NCI-H2196 treated with DMSO at 0.1 percent for 48 hours (cell line): ENCODE results near the gene GBF1.
A peak's percentile ranks its signal among the peaks of the same experiment; 100 is the strongest.
"Not testable (repeated sequence)": the region's sequence is repeated elsewhere in the genome, so short reads cannot be mapped to it uniquely, and the experiment has no call there.

ENCODE experiments used
- DNase-seq: peaks from one replicate; lab custom pipeline; 2025; ENCODE audit not compliant: unreplicated experiment; lab: John Stamatoyannopoulos, UW

The GBF1 gene

GRCh38 chr10:102245082-102245931 lies at the start of gene GBF1:
Gene GBF1 (plus strand): TSS chr10:102245532. CDS start chr10:102258939, 13,407 bp downstream.
- DNase-seq = peak; percentile 91

- DNase-seq = no peak
Measured at GRCh38 chr10:102196893-102197292, 48.4 kb upstream of the GBF1 start.

DNA sequence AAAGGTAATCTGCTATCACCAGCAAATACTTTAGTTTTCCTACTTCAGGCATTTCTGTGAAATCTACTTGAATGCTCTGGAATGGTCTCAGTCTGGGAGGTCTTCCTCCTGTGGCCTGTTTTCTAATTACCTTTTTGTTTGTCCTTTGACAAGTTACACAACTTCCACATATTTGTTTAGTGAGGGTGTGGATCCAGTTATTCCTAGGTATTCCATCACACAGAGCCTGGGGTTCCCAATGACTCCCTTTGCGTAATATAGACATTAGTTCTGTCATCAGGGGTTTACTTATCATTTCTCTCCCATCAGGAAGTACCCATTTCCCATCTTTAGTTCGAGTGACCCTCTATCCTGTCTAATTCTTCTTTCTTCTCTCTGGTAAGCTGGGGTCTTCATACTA lies 47.3 kb upstream of the GBF1 start:
- DNase-seq = no peak

GRCh38 chr10:102200751-102201640 lies 44.3 kb upstream of the GBF1 start:
- no peak for DNase-seq

GRCh38 chr10:102202386-102202785 lies 42.9 kb upstream of the GBF1 start:
- no peak for DNase-seq

DNA sequence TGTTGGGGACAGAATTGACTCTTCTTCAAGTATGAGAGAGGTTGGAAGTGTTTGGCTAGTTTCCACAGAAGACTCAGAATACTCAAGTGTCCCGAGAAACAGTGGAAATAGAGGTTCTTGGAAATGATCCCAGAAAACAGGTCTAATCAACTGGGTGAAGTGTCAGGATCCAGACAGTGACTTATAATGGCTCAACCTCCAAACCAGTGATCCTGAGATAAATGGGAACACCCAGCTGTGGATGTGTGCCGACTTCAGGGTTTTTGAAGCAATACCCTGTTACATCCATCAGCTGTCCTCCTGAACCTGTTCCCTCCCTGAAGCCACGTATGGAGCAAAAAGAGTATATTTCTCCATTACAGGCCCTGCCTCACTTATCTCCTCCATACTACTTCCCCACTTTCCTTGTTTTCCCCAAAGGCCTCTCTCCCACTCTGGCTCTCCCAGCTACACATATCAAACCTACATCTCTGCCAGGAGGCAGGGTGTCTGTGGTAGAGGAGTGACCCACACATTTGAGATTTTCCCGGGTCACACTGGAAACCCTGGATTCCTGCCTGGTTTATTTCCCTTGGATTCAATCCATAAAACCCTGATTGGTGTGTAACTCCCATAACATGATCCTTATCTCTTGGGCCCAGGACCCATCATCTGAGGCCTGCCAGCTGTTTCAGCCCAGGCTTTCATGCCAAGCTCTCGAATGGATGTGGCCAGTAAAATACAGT lies 36.9 kb upstream of the GBF1 start:
- no peak for DNase-seq

DNA sequence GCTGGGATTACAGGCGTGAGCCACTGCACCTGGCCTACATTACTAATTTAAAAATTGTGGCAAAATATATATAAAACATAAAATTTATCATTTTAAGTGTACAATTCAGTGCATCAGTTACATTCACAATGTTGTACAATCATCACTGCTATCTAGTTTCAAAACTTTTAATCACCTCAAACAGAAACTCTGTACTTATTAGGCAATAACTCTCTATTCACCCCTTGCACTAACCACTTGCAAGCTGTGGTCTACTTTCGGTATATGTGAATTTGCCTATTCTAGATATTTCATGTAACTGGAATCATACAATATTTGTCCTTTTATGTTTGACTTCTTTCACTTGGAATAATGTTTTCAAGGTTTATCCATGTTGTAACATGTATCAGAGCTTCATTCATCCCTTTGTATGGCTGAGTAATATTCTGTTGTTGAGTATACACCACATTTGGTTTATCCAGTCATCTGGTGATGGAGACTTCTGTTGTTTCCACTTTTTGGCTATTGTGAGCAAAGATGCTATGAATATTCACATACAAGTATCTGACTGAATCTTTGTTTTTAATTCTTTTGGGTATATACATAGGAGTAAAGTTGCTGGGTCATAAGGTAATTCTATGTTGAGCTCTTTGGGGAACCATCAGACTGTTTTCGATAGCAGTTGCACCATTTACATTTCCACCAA lies 33.6 kb upstream of the GBF1 start:
- DNase-seq = no peak

- DNase-seq = not testable (repeated sequence)
Measured at GRCh38 chr10:102213599-102213998, 31.7 kb upstream of the GBF1 start.

- no peak for DNase-seq
Measured at GRCh38 chr10:102219370-102219769, 26.0 kb upstream of the GBF1 start.

- no peak for DNase-seq
Measured at GRCh38 chr10:102220612-102221011, 24.7 kb upstream of the GBF1 start.

GRCh38 chr10:102222797-102223196 lies 22.5 kb upstream of the GBF1 start:
- no peak for DNase-seq

GRCh38 chr10:102225646-102226541 lies 19.4 kb upstream of the GBF1 start, which contains the start of gene ELOVL3:
Gene ELOVL3 (plus strand): TSS chr10:102226299. CDS start chr10:102226549, 250 bp downstream.
- DNase-seq = peak; percentile 70

DNA sequence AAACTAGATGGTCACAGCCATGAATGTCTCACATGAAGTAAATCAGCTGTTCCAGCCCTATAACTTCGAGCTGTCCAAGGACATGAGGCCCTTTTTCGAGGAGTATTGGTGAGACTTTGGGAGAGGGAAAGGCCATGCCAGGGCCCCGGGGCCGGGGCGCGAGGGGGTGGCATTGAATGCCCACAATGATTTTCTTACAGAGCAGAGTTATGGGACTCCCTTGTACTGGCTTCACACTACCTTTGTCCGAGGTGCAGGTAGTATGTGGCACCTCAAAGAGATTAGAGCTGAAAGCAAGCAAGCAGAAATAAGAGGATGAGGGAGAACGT lies 18.8 kb upstream of the GBF1 start:
- no peak for DNase-seq

DNA sequence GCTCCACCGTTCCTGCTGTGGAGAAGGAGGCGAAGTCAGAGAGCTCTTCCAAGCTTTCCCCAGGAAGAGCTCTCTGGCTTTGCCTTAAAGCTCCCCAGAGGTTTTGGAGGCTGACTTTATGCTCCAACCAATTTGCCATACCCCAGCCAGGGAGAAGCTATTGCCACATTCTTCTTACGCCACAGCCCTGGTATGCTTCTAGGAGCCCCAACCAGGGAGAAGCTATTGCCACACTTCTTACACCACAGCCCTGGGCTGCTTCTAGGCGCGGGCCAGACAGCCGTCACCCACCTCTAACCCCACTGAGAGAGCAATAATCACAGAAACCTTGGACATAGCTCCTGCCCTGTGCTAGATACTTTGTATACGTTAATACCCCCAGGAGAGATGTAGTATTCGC lies 18.3 kb upstream of the GBF1 start:
- DNase-seq = no peak

DNA sequence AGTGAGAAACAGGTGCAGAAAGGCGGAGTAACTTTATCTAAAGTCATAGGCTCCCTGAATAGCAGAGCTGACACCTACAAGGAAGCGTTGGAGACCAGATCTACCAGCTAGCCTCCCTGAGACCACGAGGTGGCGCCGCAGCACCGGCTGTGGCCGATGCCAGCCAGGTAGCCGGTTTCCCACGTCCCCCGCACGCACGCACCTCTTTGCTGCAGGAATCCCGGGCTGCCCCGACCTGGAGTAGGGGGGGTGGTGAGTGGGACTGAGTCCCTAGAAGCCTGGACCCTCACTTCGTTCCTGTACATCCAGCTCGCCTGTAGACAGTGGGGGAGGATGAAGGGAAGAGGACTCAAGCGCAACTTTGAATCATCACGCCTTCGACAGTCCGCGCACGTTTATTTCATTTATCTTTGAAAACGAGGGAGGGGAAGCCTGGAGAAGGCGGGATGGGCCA lies 15.5 kb upstream of the GBF1 start:
- peak; percentile 35 for DNase-seq

GRCh38 chr10:102230264-102230860 lies 15.0 kb upstream of the GBF1 start:
- DNase-seq = peak; percentile 52

DNA sequence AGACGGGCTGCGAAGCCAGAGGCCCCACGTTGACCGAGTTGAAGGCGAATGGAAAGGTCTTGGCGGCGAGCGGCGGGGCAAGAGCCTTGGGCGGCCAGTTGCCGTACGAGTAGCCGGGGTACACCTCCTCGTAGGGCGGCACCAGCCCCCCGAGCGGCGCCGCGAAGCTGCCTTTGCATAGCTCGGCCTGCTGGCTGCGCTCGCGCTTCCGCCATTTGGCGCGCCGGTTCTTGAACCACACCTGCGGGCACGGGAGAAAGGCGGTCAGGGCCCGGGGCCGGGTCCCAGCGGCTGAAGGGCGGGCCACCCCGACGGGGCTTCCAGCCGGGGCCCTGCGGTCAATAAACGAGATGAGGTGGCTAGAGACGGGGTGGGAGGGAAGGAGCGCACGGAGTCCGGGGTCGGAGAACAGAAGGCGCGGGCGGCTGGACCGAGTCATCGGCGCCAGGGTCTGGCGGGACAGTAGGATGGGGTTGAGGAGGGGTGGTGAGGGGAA lies 14.4 kb upstream of the GBF1 start:
- no peak for DNase-seq

DNA sequence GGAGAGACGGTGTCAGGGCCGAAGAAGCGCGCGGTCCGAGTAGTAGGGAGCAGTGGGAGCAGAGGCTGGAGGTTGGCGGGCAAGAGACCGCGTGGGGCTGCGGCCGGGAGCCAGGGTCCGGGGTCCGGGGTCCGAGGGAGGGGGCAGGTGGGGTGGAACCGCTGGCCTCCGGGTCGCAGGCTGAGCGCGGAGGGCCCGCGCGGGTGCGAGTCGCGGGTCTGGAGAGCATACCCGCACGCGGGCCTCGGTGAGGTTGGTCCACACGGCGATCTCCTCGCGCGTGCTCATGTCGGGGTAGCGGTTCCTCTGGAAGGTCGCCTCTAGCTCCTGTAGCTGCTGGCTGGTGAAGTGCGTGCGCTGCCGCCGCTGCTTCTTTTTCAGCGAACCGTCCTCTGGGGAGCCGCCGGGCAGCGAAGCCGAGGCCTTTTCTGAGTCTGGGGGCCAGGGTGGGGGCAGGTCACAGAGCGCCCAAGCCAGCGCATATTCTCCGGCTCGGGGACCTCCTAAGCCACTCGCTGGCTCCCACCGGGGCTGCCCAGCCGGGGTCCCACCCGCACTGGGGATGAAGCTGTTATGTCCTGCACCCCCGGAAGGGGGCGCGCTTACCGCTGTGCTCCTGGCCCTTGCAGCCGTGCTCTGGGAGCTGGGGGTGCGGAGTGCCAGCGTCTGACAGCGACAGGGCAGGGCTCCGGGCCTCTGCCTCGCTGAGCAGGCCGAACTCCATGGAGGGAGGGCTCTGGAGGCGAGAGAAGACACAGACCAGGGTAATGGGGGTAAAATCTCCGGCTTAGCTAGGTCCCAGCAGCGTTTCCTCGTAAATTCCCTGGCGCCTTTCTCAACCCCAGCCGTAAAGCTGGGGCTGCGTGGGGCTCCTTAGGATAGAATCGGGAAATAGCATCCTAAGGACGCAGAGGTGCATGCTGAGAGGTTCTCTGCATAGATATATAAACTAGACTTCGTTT lies 13.7 kb upstream of the GBF1 start:
- no peak for DNase-seq
